CD14-positive monocyte (primary cell): Measurements from ENCODE around the gene AFG3L2. TPM values are rescaled to one million over a fixed set of nuclear protein-coding genes. Genes with fewer than 3 reads are reported as not detected.

Source experiments
- DNase-seq, 3 donors: peaks; one replicate each; pipeline ENCODE4 v3.0.0-alpha.2; 2011 to 2022
- H2AFZ ChIP-seq: 2 replicates; pipeline ENCODE4 v1.6.0; 2012; ENCODE audit warnings: mild to moderate bottlenecking, low read depth, low read length, inconsistent platforms; ENCODE audit not compliant: insufficient read depth, poor library complexity, severe bottlenecking
- H3K27ac ChIP-seq, 2 donors: 1 replicate in 1 of 2; 2 replicates in 1 of 2; pipeline ENCODE4 v1.5.1; 2012 to 2013; ENCODE audit warnings: low read length in 2 of 2, control low read depth in 1 of 2, inconsistent platforms in 1 of 2, low read depth in 1 of 2, mild to moderate bottlenecking in 1 of 2
- H3K27me3 ChIP-seq, 2 donors: one replicate each; pipeline versions ENCODE4 v1.6.0 to v1.6.1; 2011 to 2013; ENCODE audit warnings: low read length in 2 of 2; ENCODE audit not compliant: control insufficient read depth in 2 of 2, insufficient read depth in 2 of 2
- H3K36me3 ChIP-seq, 2 donors: replicated peaks in 1 of 2; 1 replicate in 1 of 2; 2 replicates in 1 of 2; pipeline versions ENCODE4 v1.5.1 to v1.6.1; 2012 to 2013; ENCODE audit warnings: low read length in 2 of 2, control low read depth in 1 of 2, inconsistent platforms in 1 of 2, mild to moderate bottlenecking in 1 of 2; ENCODE audit not compliant: insufficient read depth in 2 of 2, control insufficient read depth in 1 of 2
- H3K4me1 ChIP-seq, 2 donors: 1 replicate in 1 of 2; 2 replicates in 1 of 2; pipeline versions ENCODE4 v1.5.1 to v1.6.1; 2012 to 2013; ENCODE audit warnings: low read length in 2 of 2, control low read depth in 1 of 2, inconsistent platforms in 1 of 2, mild to moderate bottlenecking in 1 of 2, moderate library complexity in 1 of 2; ENCODE audit not compliant: insufficient read depth in 2 of 2, control insufficient read depth in 1 of 2
- H3K4me2 ChIP-seq: replicated peaks from 2 replicates; pipeline ENCODE3; 2012; ENCODE audit warnings: low read length, moderate library complexity, mild to moderate bottlenecking; ENCODE audit not compliant: poor library complexity, severe bottlenecking; ENCODE audit errors: extremely low read depth
- H3K4me3 ChIP-seq, 3 experiments: fragments of 200-600 bp in 1 of 3; sonication (generic) in 1 of 3; replicated peaks in 1 of 3; 1 replicate in 2 of 3; 2 replicates in 1 of 3; pipeline ENCODE4 v1.5.1; 2011 to 2013; ENCODE audit warnings: low read length in 3 of 3, mild to moderate bottlenecking in 3 of 3, control low read depth in 2 of 3, low read depth in 2 of 3, inconsistent platforms in 1 of 3, moderate library complexity in 1 of 3
- H3K79me2 ChIP-seq: 2 replicates; pipeline ENCODE4 v1.6.0; 2012; ENCODE audit warnings: mild to moderate bottlenecking, control low read depth, inconsistent platforms, low read length, moderate library complexity; ENCODE audit not compliant: insufficient read depth
- H3K9ac ChIP-seq: 2 replicates; pipeline ENCODE4 v1.6.0; 2017; ENCODE audit warnings: low read length, mild to moderate bottlenecking; ENCODE audit not compliant: insufficient read depth, poor library complexity, severe bottlenecking
- H3K9me3 ChIP-seq, 2 donors: replicated peaks in 1 of 2; 1 replicate in 1 of 2; 2 replicates in 1 of 2; pipeline versions ENCODE4 v1.5.1 to v1.6.1; 2012 to 2013; ENCODE audit warnings: low read length in 2 of 2, control low read depth in 1 of 2; ENCODE audit not compliant: control insufficient read depth in 1 of 2, insufficient read depth in 1 of 2
- H4K20me1 ChIP-seq: 2 replicates; pipeline ENCODE4 v1.6.0; 2012; ENCODE audit warnings: mild to moderate bottlenecking, low read length, control low read depth, moderate library complexity; ENCODE audit not compliant: insufficient read depth
- H3K27ac Mint-ChIP-seq, 7 donors: one replicate each; pipeline ENCODE4 v1.8.0; 2020; ENCODE audit warnings: mild to moderate bottlenecking in 7 of 7, mixed read lengths in 7 of 7, moderate library complexity in 6 of 7, inconsistent platforms in 2 of 7
- H3K27me3 Mint-ChIP-seq, 3 donors: one replicate each; pipeline ENCODE4 v1.8.0; 2021 to 2022; ENCODE audit warnings: low read depth in 3 of 3, mild to moderate bottlenecking in 3 of 3, mixed read lengths in 3 of 3, moderate library complexity in 3 of 3, inconsistent platforms in 1 of 3
- H3K36me3 Mint-ChIP-seq, 2 donors: one replicate each; pipeline ENCODE4 v1.8.0; 2020; ENCODE audit warnings: mixed read lengths in 2 of 2, inconsistent platforms in 1 of 2, mild to moderate bottlenecking in 1 of 2
- H3K4me1 Mint-ChIP-seq: one replicate; pipeline ENCODE4 v1.8.0; 2020; ENCODE audit warnings: mild to moderate bottlenecking, mixed read lengths
- H3K4me3 Mint-ChIP-seq, 2 donors: one replicate each; pipeline ENCODE4 v1.8.0; 2020; ENCODE audit warnings: mild to moderate bottlenecking in 2 of 2, mixed read lengths in 2 of 2, moderate library complexity in 1 of 2
- H3K9me3 Mint-ChIP-seq, 7 donors: one replicate each; pipeline ENCODE4 v1.8.0; 2020 to 2022; ENCODE audit warnings: mixed read lengths in 7 of 7, mild to moderate bottlenecking in 6 of 7, moderate library complexity in 6 of 7, inconsistent platforms in 2 of 7
- WGBS: methylation state at CpG from one replicate; pipeline ENCODE4 v1.1.5; 2013; ENCODE audit warnings: missing lambda C conversion rate; ENCODE audit not compliant: insufficient coverage; 5-methylcytosine and 5-hydroxymethylcytosine counted together
- intact Hi-C, 2 donors: fragments of 100-400 bp; cut with micrococcal nuclease; formaldehyde crosslinking; loops; one replicate each; pipeline versions ENCODE4 v1.15.0 to v1.15.1; 2023
- polyA plus RNA-seq, 3 donors: library from polyadenylated mRNA; depleted of rRNA in 1 of 3; unstranded in 2 of 3; stranded (reverse) in 1 of 3; fragments of 300-500 nt in 2 of 3; fragments of >200 nt in 1 of 3; fragmentation: Illumina TruSeq in 2 of 3; gene quantifications; 1 replicate in 2 of 3; 2 replicates in 1 of 3; pipeline ENCODE4 v1.2.3, GENCODE V29; 2012 to 2021
- TF ChIP-seq, protein P1 (sequence below): fragments of 200-600 bp; IDR thresholded peaks from one replicate; pipeline ENCODE4 v1.8.0; 2022; ENCODE audit warnings: antibody characterized with exemption, mild to moderate bottlenecking

Gene AFG3L2
- polyA plus RNA-seq, 3 donors: 13.9 to 15.5 (median 13.9) TPM

DNA sequence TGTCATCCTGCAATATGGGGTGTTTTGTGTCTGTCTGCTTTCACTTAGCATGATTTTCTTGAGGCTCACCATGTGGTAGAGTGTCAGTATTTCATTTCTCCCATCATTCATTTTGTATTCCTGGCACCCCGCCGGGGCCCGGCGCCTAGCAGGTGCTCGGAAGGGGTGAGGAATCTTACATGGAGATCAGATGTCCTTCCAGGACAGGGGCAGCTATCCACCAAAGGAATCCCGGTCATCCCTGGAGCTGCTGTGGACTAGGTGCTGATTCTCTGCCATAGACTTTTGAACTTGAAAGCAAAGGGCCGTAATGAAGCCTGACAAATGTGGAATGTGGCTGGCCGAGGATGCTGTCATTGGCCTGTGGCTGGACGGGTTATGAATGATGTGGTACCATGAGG lies 33.1 kb upstream of the AFG3L2 start:
- TF ChIP-seq, protein P1, sequence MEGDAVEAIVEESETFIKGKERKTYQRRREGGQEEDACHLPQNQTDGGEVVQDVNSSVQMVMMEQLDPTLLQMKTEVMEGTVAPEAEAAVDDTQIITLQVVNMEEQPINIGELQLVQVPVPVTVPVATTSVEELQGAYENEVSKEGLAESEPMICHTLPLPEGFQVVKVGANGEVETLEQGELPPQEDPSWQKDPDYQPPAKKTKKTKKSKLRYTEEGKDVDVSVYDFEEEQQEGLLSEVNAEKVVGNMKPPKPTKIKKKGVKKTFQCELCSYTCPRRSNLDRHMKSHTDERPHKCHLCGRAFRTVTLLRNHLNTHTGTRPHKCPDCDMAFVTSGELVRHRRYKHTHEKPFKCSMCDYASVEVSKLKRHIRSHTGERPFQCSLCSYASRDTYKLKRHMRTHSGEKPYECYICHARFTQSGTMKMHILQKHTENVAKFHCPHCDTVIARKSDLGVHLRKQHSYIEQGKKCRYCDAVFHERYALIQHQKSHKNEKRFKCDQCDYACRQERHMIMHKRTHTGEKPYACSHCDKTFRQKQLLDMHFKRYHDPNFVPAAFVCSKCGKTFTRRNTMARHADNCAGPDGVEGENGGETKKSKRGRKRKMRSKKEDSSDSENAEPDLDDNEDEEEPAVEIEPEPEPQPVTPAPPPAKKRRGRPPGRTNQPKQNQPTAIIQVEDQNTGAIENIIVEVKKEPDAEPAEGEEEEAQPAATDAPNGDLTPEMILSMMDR: no peak
- peaks cover 23 to 34% (median 28%) of the 10 kb centered on the region in 3 donors for H3K27me3 Mint-ChIP-seq
- peaks cover 0 to 2% of the 10 kb centered on the region in 2 donors for H3K36me3 Mint-ChIP-seq
- no peaks in the 10 kb centered on the region for H3K9me3 ChIP-seq
- H3K4me3 Mint-ChIP-seq: no peak overlapping the region
- H3K79me2 ChIP-seq: no peaks in the 10 kb centered on the region
- WGBS: 92% methylated on average over 5 of the region's 9 CpGs
- DNase-seq: no peak
- intact Hi-C loops: no loop called here
- H3K36me3 ChIP-seq: no peaks in the 10 kb centered on the region
- H3K27ac Mint-ChIP-seq: no peak overlapping the region
- no peak overlapping the region for H3K4me2 ChIP-seq
- H2AFZ ChIP-seq: no peak overlapping the region
- peaks cover 17% of the 10 kb centered on the region for H3K4me1 Mint-ChIP-seq
- no peak overlapping the region for H3K9ac ChIP-seq
- no peak overlapping the region for H3K27ac ChIP-seq
- H3K9me3 Mint-ChIP-seq: peaks cover 0 to 1% (median 0%) of the 10 kb centered on the region in 7 donors
- no peak overlapping the region for H3K4me3 ChIP-seq
- no peaks in the 10 kb centered on the region for H4K20me1 ChIP-seq
- peaks cover 14 to 18% of the 10 kb centered on the region in 2 donors for H3K4me1 ChIP-seq
- H3K27me3 ChIP-seq: peaks cover 13 to 22% of the 10 kb centered on the region in 2 donors

DNA sequence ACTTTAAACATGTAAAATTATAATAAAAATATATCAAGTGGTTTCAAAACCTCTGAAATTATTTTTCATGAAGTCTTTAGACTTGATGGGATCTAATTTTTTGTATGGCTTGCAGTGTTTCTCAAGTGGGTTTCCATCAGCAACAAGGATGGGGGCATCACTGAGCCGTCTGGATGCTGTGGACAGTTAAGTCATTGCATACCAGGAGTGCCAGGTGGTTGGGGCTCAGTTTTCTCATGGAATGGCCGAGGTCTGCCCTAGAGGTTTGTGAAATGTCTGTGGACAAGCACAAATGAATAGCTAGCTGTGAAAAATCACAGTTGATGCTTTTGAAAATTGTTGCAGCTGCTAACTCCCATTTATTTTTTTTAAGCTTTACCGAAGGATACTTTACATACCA lies 32.4 kb upstream of the AFG3L2 start:
- intact Hi-C loops: loop anchor here (5.0 kb wide), 1 partner anchor 248 kb away; the partner anchor contains the start of gene SPIRE1 (in 2 of the 2)
- Mint-ChIP-seq H3K27ac (no peak overlapping the region), H3K9me3 (peaks cover 0 to 1% (median 0%) of the 10 kb centered on the region in 7 donors), H3K4me3 (no peak overlapping the region), H3K36me3 (peaks cover 0 to 2% of the 10 kb centered on the region in 2 donors), H3K4me1 (peaks cover 15% of the 10 kb centered on the region), H3K27me3 (peaks cover 27 to 38% (median 31%) of the 10 kb centered on the region in 3 donors)
- H3K79me2 ChIP-seq: no peaks in the 10 kb centered on the region
- no peak for DNase-seq
- peaks cover 14 to 18% of the 10 kb centered on the region in 2 donors for H3K4me1 ChIP-seq
- H3K9ac ChIP-seq: no peak overlapping the region
- no peaks in the 10 kb centered on the region for H3K36me3 ChIP-seq
- no peak overlapping the region for H3K4me3 ChIP-seq
- WGBS: 63% methylated on average over 1 of the region's 3 CpGs
- no peak overlapping the region for H3K27ac ChIP-seq
- H2AFZ ChIP-seq: no peak overlapping the region
- TF ChIP-seq, protein P1: no peak
- no peaks in the 10 kb centered on the region for H3K9me3 ChIP-seq
- no peaks in the 10 kb centered on the region for H4K20me1 ChIP-seq
- H3K4me2 ChIP-seq: no peak overlapping the region
- H3K27me3 ChIP-seq: peaks cover 14 to 27% of the 10 kb centered on the region in 2 donors
